Renal cortical epithelial cell (primary cell): ENCODE data around the gene VEZT. TPM values are rescaled to one million over a fixed set of nuclear protein-coding genes. Genes with fewer than 3 reads are reported as not detected.

Source experiments
- DNase-seq: peaks from one replicate; pipeline ENCODE4 v3.0.0-alpha.2; 2011; ENCODE audit warnings: low read depth
- total RNA-seq: library from RNA; depleted of rRNA; stranded (reverse); fragments of >200 nt; gene quantifications from 2 replicates; pipeline ENCODE4 v1.2.3, GENCODE V29; 2014

Gene VEZT
- total RNA-seq, 1 donor from 2014 or later: 156 TPM

DNA sequence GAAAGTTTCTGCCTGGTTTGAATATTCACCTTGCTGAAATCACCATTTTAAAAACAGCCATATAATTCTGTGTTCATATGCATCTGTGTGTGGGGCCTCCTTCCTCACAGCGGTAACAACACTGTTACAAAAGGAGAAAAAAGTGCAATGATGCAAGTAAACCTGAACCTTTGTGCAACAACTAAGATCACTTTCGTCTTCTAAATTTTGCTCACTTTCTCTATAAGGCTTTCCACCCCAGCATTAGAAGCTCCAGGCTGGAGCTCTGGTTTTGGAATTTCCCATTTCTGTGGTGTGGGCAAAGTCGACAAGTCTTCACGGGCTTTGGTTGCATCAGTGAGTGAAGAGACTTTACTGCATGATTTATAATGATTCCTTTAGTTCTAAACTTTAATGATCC, 18.7 kb upstream of the VEZT start:
- DNase-seq: peak; percentile 64

DNA sequence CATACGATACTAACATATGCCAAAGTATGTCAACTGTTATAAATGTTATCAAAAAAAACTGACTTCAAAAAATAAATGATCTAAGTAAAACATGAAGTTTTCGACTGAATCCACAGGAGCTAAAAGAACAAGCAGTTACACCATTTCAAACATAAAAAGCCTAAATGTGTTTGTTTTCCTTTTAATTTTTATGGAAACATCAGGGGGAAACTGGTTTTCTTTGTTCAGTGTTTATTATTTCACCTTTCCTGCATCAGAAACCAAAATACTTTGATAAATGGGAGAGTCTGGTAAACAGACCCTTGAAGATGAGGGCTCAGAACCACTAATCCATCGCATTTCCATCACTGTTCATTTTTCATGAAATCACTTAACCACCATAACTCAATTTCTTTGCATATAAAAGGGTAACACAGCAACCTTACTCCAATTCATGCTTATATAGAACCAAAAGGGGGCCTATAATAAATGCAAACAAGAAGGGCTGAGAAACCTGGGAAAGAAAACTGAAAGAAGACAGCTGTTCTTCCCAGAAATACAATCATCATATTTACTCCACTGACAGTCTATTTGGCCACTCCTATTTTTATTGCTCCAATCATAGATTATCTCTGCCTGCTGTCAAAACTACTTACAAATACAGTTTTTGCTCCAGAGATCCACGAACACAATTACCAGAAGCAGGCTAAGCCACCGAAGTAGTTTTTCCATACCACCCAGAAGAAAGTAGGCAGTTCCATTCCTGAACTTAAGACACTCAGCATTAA, 17.3 kb upstream of the VEZT start:
- no peak for DNase-seq

DNA sequence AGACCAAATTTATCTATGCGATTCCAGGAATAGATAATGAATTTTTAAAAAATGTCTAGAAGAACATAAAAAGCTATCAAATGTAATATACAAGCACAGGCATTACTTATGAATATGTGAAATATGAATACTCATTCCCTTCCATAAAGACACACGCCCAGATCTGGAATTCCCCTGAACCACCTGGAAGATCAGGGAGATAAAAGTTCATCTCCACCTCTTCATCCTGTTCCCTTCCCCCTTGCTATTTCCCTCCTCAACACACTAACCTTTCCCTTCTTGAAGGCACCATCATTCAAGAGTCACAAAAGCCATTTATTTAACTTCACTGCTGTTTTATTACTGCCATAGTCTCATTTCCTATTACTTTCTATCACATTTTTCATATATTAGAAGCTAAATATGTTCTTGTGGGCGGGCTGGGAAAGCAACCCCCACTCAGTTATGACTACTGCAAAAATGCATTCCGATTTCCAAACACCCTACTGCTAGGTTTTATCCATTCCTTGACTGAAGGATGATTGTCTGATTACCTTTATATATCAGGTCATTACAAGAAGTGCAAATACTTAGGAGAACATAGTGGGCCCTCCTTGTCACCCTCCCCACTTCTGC, 16.4 kb upstream of the VEZT start:
- DNase-seq: no peak

DNA sequence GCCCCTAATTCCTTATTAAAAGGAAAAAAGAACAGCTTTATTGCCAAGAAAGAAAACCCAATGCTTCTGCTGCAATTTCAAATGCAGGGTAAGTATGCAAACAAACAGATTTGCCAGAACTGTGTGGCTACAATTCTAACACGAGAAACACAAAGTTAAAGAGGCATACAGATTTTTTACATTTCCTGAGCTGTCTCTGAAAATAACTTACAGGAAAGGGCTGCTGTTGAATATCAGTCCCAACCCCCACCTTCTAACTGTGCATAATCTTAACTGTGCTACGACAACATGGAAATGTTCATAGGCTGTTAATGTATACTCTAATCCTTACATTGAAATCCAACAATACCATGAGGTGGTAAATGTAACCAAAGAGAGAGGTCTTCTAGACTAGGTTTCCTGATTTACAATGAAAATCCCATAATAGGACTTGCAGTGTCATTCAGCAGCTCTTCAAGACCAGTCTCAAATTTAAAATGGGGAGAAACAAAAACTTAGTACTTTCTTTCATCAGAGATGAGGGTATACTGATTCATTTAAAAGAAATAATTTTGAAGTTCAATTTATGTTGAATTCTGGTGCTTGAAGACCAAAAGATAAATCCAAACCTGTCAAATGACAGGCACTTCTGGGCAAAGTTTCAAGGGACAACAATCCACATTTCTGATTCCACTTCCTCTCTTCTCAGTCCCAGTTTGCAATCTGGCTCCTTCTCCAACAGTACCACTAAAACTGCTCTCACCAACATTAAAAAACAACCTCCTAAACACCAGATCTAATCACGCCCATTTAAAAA, 14.7 kb upstream of the VEZT start:
- DNase-seq: no peak

DNA sequence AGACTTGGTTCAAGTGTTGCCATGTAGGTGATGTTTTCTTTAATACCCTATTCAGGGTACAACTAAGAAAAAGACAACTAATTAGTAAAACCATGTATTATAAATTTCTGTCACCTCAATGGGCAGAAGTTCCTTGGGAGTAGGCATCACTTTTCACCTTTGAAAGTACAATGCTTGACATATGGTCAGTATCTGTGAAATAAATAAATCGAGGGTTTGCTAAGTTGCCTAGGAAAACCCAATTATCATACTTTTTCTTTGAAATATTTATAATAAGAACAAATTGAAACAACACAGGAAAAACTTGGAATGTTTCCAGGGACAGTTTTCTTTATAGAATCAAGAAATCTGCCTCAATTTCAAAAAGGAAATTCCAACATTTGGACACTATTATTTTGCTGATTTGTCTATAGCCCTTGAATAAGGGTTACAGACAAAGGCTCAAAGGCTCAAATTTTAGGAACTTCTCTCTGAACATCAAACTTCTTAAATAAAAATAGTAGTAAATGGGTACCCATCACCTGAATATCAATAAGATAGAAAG, 14.0 kb upstream of the VEZT start:
- no peak for DNase-seq

DNA sequence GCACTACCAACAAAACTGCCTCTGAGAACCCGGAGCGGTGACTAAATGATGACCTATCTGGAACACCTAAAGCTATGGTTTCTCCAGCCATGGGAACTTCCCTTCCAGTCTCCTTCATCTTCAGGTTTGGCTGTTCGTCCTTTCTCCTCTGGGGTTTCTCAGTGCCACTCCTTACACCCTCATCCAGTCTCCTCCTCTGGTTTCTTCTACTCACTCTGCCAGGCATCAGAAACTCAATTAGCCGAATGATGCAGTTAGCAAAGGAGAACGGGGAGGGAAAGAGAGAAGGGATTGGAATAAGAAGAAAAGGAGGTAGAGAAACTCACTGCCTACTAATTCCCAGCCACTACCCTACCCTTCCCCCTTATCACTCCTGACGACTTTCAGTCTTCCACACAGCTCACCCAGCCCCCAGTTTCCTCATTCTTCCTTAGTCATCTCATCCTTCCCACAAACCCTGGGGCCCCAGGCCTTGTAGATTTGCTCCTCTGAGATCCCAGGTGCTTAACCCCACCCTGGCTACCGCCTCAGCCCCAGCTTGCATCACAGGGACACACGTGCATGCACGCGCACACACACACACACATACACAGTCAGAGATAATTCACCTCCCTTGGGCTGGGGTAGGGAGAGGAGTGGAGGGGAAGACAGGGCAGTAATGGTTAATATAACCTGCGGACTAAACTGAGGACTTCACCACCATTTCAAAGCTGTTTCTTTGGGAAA, 13.3 kb upstream of the VEZT start:
- peak; percentile 97 for DNase-seq

DNA sequence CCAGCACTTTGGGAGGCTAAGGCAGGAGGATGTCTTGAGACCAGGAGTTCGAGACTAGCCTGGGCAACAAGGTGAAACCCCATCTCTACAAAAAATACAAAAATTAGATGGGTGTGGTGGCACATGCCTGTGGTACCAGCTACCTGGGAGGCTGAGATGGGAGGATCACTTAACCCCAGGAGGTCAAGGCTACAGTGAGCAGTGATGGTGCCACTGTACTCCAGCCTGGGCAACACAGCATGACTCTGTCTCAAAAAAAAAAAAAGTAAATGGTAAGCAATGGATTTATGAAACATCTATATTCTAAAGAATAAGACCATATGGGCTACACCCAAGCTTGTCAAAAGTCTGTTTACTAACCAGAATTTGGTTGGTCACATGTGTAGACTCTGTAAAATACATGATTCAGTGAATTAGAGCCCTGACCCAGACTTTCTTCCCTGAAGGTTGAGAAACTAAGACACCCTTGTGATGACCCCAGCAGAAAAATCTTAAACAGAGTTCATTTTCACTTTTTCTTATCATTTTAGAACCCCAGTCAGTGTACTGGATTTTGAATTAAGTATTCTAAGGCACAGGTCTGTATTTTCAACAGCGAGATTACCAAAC, 12.5 kb upstream of the VEZT start:
- no peak for DNase-seq

DNA sequence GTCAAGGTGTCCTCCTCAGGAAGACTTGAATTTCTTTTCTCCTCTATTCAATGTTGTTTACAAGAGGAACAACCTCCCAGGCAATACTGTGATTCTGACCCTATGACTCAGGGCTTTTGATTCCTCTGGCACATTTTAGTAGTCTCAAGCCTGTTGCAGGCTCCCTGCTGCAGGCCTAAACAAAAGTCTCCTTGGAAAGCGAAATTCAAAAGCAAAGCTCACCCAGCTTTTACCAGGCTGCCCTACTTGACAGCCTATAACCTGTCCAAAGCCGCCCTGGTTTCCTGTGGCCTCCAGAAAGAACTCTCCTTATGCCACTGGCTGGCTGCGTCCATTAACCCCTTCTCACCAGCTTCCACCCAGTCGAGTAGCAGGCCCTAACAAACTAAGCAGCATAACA, 11.9 kb upstream of the VEZT start:
- DNase-seq: peak; percentile 95

DNA sequence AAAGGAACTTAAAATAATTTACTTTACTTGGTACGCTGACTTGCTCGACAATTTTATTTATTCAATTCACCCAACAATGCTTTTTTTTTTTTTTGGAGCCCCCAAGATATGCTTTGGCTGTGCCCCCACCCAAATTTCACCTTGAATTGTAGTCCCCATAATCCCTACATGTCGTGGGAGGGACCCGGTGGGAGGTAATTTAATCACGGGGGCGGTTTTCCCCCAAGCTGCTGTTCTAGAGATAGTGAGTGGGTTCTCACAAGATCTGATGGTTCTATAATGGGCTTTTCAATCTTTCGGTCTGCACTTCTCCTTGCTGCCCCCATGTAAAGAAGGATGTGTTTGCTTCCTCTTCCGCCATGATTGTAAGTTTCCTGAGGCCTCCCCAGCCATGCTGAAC, 10.7 kb upstream of the VEZT start:
- no peak for DNase-seq

DNA sequence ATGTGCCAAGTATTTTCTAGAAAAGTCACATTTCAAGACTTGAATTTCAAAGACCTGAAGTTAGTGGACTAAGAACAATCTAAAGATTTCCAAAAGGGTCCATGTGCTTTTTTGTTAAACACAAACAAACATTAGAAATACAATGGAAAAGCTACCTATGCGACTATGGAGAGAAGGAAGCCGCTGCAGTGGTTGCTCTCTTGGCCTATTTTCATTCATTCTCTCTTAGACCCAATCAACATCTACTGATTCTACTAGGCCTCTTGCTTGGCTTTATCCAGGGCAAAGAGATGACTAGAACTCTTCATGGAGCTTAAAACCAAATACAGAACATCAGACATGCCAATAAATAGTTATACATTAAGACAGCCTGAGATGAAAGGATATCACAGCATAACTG, 10.2 kb upstream of the VEZT start:
- no peak for DNase-seq

DNA sequence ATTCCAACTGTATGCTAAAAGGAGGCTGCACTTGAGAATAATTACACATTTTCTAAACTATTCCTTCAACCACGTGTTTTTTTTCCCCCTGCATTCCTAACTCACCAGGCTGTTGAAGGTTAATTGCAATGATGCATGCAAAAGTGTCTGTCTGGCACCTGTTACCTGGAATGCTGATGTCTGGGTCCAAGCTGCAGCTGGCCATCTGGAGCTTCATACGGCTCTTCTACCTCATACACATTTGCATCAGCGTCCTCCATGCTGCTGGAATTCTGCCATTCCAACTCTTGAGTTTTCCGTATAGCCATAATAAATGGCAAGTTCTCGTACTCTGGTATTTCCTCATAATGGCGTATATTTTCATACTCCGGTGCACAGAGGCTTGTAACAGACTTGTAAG, 8.9 kb upstream of the VEZT start:
- DNase-seq: no peak

DNA sequence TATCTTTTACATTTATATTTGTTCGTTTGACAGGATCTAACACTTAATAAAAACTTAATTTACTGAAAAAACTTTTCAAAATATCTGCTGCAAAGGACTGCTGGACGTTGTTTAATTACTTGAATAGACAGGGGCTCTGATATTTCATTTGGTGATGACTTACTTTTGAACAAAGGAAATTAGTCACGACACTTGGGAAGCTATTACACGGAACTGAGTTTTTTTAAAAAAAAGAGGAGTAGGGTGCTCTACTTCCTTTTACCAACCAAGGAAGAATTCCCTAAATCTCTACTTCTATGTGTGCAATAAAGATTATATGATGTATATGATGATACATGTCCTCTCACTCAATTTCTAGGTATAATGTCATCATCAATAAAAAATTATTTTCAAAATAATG, 5.0 kb upstream of the VEZT start:
- DNase-seq: no peak

DNA sequence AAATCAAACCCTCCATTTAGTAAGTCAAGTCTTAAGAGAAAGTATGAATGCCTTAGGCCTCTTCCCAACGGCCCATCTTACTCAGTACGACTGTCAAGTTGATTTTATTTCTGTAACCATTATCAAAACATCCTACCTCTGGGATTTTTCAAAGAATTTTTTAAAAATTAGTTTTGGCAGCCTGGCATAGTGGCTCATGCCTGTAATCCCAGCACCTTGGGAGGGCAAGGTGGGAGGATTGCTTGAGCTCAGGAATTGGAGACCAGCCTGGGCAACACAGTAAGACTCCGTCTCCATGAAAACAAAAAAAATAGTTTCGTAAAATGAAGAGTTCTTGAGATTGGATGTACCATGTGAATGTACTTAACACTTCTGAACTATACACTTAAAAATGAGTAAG, 4.5 kb upstream of the VEZT start:
- no peak for DNase-seq

DNA sequence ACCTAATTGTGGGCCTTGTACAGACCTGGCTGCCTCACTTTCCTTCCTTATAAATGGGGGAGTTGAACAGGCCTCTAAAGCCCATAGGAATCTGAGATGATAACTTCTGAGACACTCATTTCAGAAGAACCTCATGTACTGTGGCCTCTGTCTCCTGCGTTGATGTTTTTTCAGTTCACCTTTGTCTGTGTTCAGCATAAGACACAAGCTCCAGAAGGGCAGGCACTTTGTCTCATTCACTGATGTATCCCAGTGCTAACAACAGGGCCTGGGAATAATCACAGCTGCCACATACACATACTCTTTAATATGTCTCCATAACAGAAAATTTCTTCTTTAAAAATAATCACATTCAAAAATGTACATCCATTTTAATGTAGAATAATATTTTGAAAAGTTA, 3.7 kb upstream of the VEZT start:
- DNase-seq: no peak

DNA sequence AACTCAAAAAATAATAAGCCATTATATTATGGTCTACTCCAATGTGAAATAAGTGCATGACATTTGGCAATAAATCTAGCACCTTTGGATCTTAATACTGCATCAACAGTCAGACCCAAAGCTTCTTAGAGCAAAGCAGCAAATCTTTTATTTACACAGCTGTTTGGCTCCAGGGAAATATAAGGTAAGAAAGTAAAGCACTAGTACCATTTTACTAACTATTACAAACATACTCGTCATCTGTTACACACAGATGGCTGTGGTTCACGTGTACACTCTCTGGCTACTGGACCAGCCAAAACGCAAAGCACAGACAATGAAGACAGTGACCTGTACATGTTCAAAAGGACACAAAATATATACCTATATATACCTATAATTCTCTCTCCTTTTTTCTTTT, 3.1 kb upstream of the VEZT start:
- no peak for DNase-seq

DNA sequence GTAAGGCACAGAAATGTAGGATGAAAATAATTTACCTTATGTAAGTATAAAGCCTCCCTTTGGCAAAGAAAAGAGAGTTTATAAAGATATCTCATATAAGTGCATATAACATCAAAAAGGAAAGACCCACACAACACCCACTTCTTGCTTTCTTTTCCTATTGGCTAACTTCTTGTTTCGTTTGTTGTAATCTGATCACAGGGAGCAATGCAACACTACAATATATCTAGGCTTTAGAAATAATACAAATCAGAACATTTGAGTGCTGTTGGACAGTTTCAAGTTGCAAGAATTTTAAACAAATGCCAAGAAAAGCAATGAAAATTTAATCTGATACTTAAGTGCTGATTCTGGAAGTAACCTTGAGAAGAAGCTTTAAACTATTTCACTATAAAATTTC, 1.7 kb upstream of the VEZT start:
- peak; percentile 74 for DNase-seq

DNA sequence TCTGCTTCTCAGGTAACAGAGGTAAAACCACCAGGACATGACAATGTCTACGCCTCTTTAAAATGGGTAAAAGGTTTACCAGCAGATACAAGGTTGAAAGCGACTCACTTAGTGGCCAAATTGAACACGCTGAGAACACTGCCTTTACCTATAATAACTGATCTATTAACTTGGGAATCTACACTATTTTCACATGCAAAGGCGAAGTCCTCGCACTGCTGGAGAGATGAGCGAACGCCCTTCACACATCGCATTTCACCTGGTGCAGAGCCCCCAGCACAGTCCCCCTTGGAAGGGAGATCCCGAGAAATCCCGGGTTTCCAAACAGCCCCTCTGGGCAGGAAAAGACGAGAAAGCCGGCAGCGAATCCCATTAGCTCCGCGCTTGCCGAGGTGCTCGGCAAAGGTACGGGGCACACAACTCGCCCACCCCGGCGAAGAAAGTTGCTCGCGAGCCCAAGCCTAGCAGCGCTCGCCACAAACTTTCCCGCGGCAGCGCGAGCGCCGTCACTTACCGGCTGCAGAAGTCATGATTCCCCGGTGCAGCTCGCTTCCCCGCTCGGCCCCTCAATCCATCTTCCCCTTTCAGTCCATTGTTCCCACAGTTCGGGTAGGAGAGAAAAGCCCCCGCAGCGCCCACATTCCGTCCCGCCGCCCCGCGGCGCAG, 763 bp upstream of the VEZT start:
- DNase-seq: peak; percentile 62

DNA sequence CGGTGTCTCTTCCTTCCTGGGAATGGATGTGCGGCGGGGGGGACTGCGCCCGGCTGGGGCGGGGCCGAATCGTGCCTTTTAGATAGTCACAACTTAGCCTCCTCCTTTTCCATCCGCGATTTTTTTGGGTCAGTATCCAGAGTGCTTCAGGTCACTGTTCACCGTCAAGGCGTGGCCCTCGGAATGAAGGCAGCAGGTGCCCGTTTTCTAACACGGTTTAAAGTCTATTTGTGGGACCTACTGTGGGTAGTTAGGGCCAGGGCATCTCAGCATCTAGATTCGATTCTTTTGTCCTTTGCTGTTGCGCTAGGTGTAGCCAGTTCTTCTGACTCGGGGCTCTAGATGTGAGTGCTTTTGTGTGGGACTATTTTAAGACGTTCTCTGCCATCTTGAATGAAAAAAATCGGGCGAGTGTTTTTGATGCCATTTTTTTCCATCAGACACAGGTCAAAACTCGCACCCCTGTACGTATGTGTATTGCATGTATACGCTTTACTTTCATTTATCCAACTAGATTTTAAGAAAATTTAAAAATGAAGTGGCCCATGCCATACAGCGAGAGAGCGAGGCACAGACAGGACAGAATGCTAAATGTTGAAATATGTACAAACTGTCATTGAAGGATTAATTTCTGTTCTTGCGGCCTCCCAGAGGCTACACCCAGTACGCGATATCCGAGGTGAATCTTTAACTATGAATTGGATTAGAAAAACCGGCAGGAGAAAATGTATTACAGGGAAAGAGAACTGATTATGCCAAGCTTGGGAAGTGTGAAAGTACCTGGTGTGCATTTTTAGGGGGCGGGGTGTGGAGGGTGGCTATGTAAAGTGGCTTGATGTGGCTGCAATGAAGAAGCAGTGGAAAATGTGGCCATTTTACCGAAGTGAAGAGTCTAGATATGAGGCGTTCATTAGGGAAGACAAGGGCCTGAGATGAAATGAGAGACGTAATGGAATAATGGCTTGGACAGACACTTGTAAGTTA, 835 bp downstream of the VEZT start:
- peak; percentile 62 for DNase-seq

DNA sequence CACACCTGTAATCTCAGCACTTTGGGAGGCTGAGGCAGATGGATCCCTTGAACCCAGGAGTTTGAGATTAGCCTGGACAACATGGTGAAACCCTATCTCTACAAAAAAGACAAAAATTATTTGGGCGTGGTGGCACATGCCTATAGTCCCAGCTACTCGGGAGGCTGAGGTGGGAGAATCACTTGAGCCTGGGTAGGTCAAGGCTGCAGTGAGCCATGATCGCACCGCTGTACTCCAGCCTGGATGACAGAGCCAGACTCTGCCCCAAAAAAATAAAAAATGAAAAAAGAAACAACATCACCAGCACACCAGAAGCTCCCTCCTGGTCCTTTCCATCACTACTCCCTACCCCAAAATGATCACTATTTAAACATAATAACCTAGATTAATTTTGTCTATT, 2.6 kb downstream of the VEZT start:
- no peak for DNase-seq

DNA sequence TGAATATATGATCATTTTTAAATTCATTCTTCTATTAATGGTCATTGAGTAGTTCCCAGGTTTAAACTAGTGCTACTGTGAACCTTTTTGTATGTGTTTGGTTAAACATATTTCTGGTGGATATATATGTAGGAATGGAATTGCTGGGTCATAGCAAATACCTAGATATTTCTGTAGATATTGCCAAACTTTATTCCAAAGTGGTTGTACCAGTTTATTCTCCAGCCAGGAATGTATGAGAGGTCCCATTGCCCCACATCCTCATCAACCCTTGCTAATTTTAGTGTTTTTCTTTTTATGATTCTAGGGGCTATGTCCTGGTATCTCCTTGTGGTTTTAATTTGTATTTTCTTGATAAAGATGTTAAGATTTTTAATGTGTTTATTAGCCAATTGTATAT, 3.1 kb downstream of the VEZT start:
- DNase-seq: no peak
